Endodermal cell (in vitro differentiated cells): ENCODE data around the gene FMNL2. TPM values are rescaled to one million over a fixed set of nuclear protein-coding genes. Genes with fewer than 3 reads are reported as not detected.

Experiments used
- DNase-seq: peaks from one replicate; pipeline ENCODE4 v3.0.0-alpha.2; 2017
- H3K27ac ChIP-seq: 2 replicates; pipeline ENCODE4 v1.5.1; 2013; ENCODE audit warnings: mild to moderate bottlenecking, low read depth, low read length, moderate library complexity
- H3K27me3 ChIP-seq: 2 replicates; pipeline ENCODE4 v1.6.1; 2013; ENCODE audit warnings: mild to moderate bottlenecking, low read length, moderate library complexity; ENCODE audit not compliant: insufficient read depth, control insufficient read depth, poor library complexity, severe bottlenecking
- H3K36me3 ChIP-seq: 2 replicates; pipeline ENCODE4 v1.7.0; 2013; ENCODE audit warnings: mild to moderate bottlenecking, low read length, moderate library complexity; ENCODE audit not compliant: control insufficient read depth, insufficient read depth
- H3K4me1 ChIP-seq: one replicate; pipeline ENCODE4 v1.7.0; 2013; ENCODE audit warnings: low read length; ENCODE audit not compliant: control insufficient read depth, insufficient read depth
- H3K4me3 ChIP-seq: 2 replicates; pipeline ENCODE4 v1.5.1; 2013; ENCODE audit warnings: mild to moderate bottlenecking, low read length, moderate library complexity
- H3K9ac ChIP-seq: 2 replicates; pipeline ENCODE4 v1.6.1; 2013; ENCODE audit warnings: mild to moderate bottlenecking, low read length, moderate library complexity; ENCODE audit not compliant: poor library complexity, severe bottlenecking; ENCODE audit errors: extremely low read depth
- H3K9me3 ChIP-seq: 2 replicates; pipeline ENCODE4 v1.6.1; 2013; ENCODE audit warnings: mild to moderate bottlenecking, low read length, moderate library complexity; ENCODE audit not compliant: control insufficient read depth
- H3K27ac Mint-ChIP-seq: 2 replicates; pipeline ENCODE4 v1.8.0; 2020; ENCODE audit warnings: mixed read lengths
- H3K27me3 Mint-ChIP-seq: 2 replicates; pipeline ENCODE4 v1.8.0; 2021; ENCODE audit warnings: mild to moderate bottlenecking, mixed read lengths; ENCODE audit not compliant: insufficient read depth
- H3K36me3 Mint-ChIP-seq: 2 replicates; pipeline ENCODE4 v1.8.0; 2020; ENCODE audit warnings: low read depth, mixed read lengths
- H3K4me1 Mint-ChIP-seq: 2 replicates; pipeline ENCODE4 v1.8.0; 2020; ENCODE audit warnings: mixed read lengths
- H3K4me3 Mint-ChIP-seq: 2 replicates; pipeline ENCODE4 v1.8.0; 2020; ENCODE audit warnings: mild to moderate bottlenecking, moderate library complexity, mixed read lengths
- H3K9me3 Mint-ChIP-seq: 2 replicates; pipeline ENCODE4 v1.8.0; 2020; ENCODE audit warnings: mild to moderate bottlenecking, mixed read lengths
- WGBS, 2 experiments: methylation state at CpG; one replicate each; pipeline versions ENCODE4 v1.1.5 to v1.1.7; 2013; ENCODE audit warnings: missing lambda C conversion rate in 2 of 2, mixed read lengths in 1 of 2; ENCODE audit not compliant: insufficient coverage in 1 of 2, insufficient read length in 1 of 2; 5-methylcytosine and 5-hydroxymethylcytosine counted together
- total RNA-seq, 2 donors: library from RNA; stranded (reverse); fragmentation: NEBNext Ultra II Directional in 1 of 2; extraction: Animal tissue kit (Norgen Biotek cat#: 25700) in 1 of 2; gene quantifications; 2 replicates in 1 of 2; 3 replicates in 1 of 2; pipeline ENCODE4 v1.2.1, GENCODE V29; 2021
- TF ChIP-seq, protein P1 (sequence below): fragments of 200-600 bp; sonication (generic); conservative IDR thresholded peaks from 2 replicates; pipeline ENCODE4 v1.5.0; 2021; ENCODE audit warnings: antibody characterized with exemption, mild to moderate bottlenecking

FMNL2 gene
- total RNA-seq, 2 donors from 2014 or later, result 49.4 to 51.8 TPM

- Histone ChIP-seq H3K9me3 (no peaks in the 10 kb centered on the region), H3K4me1 (no peaks in the 10 kb centered on the region), H3K27me3 (no peaks in the 10 kb centered on the region), H3K4me3 (no peak overlapping the region), H3K27ac (no peak overlapping the region), H3K9ac (no peak overlapping the region), H3K36me3 (peaks cover 70% of the 10 kb centered on the region)
- peak; percentile 90 for DNase-seq
- TF ChIP-seq, protein P1, sequence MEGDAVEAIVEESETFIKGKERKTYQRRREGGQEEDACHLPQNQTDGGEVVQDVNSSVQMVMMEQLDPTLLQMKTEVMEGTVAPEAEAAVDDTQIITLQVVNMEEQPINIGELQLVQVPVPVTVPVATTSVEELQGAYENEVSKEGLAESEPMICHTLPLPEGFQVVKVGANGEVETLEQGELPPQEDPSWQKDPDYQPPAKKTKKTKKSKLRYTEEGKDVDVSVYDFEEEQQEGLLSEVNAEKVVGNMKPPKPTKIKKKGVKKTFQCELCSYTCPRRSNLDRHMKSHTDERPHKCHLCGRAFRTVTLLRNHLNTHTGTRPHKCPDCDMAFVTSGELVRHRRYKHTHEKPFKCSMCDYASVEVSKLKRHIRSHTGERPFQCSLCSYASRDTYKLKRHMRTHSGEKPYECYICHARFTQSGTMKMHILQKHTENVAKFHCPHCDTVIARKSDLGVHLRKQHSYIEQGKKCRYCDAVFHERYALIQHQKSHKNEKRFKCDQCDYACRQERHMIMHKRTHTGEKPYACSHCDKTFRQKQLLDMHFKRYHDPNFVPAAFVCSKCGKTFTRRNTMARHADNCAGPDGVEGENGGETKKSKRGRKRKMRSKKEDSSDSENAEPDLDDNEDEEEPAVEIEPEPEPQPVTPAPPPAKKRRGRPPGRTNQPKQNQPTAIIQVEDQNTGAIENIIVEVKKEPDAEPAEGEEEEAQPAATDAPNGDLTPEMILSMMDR, result peak; percentile 94
- 47 to 80% methylated on average over 1 to 5 of the region's 5 CpGs for WGBS, 2 experiments
- Mint-ChIP-seq H3K4me1 (no peaks in the 10 kb centered on the region), H3K27ac (no peak overlapping the region), H3K36me3 (peaks cover 64% of the 10 kb centered on the region), H3K9me3 (no peaks in the 10 kb centered on the region), H3K27me3 (no peaks in the 10 kb centered on the region), H3K4me3 (no peak overlapping the region)
These were observed 300.8 kb downstream of the FMNL2 start for GRCh38 chr2:152635635-152636298.

DNA sequence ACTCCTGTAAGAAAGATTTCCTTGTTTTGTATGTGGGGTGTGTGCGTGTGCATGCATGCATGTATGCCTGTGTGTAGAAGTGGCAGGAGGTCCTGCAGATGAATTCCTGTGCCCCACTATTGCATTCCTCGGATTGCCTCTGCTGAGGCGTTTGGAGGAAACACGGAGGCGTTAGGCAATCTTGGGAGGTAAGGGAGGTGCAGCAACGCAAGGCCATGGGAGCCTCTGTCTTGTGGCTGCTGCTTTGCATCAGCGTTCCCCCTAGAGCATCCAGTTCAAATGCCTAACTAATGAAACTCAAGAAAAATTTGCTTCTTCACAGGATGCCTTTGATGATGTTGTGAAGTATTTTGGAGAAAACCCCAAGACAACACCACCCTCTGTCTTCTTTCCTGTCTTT is 302.3 kb downstream of the FMNL2 start:
- no peak overlapping the region for H3K27ac ChIP-seq
- H3K4me3 ChIP-seq, result no peak overlapping the region
- no peaks in the 10 kb centered on the region for H3K27me3 ChIP-seq
- H3K4me1 ChIP-seq, result no peaks in the 10 kb centered on the region
- Mint-ChIP-seq H3K4me3 (no peak overlapping the region), H3K27ac (no peak overlapping the region), H3K4me1 (no peaks in the 10 kb centered on the region), H3K9me3 (no peaks in the 10 kb centered on the region), H3K36me3 (peaks cover 69% of the 10 kb centered on the region), H3K27me3 (no peaks in the 10 kb centered on the region)
- H3K9ac ChIP-seq, result no peak overlapping the region
- no peak for DNase-seq
- peaks cover 74% of the 10 kb centered on the region for H3K36me3 ChIP-seq
- 90% methylated on average over 7 of the region's 7 CpGs; no CpG with 5 or more reads in 1 of the 2 experiments for WGBS, 2 experiments
- no peaks in the 10 kb centered on the region for H3K9me3 ChIP-seq
- TF ChIP-seq, protein P1, result no peak

GRCh38 chr2:152638056-152638455 is 303.1 kb downstream of the FMNL2 start:
- H3K9ac ChIP-seq, result no peak overlapping the region

More at GRCh38 chr2:152638056-152638455, 303.1 kb downstream of the FMNL2 start:
- H3K4me3 Mint-ChIP-seq, result no peak overlapping the region
- peak overlapping the region; percentile 19 for H3K27ac Mint-ChIP-seq
- WGBS, 2 experiments, result 86 to 100% methylated on average over 1 to 2 of the region's 2 CpGs
- TF ChIP-seq, protein P1, result no peak
- no peaks in the 10 kb centered on the region for H3K4me1 Mint-ChIP-seq
- H3K4me3 ChIP-seq, result no peak overlapping the region
- peaks cover 73% of the 10 kb centered on the region for H3K36me3 ChIP-seq
- no peak overlapping the region for H3K27ac ChIP-seq
- H3K36me3 Mint-ChIP-seq, result peaks cover 70% of the 10 kb centered on the region
- H3K9me3 ChIP-seq, result no peaks in the 10 kb centered on the region
- no peak for DNase-seq
- no peaks in the 10 kb centered on the region for H3K27me3 Mint-ChIP-seq
- no peaks in the 10 kb centered on the region for H3K4me1 ChIP-seq
- H3K9me3 Mint-ChIP-seq, result no peaks in the 10 kb centered on the region
- no peaks in the 10 kb centered on the region for H3K27me3 ChIP-seq
